ENCODE results near the gene ABLIM1.

Gene ABLIM1

GRCh38 chr10:114665406-114665805 is 7.3 kb upstream of the ABLIM1 start:
- DNase-seq (ENCODE audit: low spot score): no peak
- Histone ChIP-seq H3K4me1 (ENCODE audit: insufficient read depth, poor library complexity, severe bottlenecking) (no peaks in the 10 kb centered on the region), H3K4me3 (ENCODE audit: severe bottlenecking) (no peak overlapping the region), H3K27ac (ENCODE audit: poor library complexity, severe bottlenecking) (no peak overlapping the region), H3K9me3 (ENCODE audit: severe bottlenecking) (no peaks in the 10 kb centered on the region), H3K27me3 (ENCODE audit: insufficient read depth, poor library complexity, severe bottlenecking) (no peaks in the 10 kb centered on the region), H3K36me3 (ENCODE audit: low read depth) (no peaks in the 10 kb centered on the region)
- TF ChIP-seq CTCF (IDR thresholded peaks at IDR 0.05; ENCODE audit: poor library complexity, severe bottlenecking): no peak
- no peak for ATAC-seq (ENCODE audit: low read depth)

- no peaks in the 10 kb centered on the region for H3K36me3 ChIP-seq (ENCODE audit: low read depth)
- no peak for ATAC-seq (ENCODE audit: low read depth)
- H3K27me3 ChIP-seq (ENCODE audit: insufficient read depth, poor library complexity, severe bottlenecking): no peaks in the 10 kb centered on the region
- no peak overlapping the region for H3K27ac ChIP-seq (ENCODE audit: poor library complexity, severe bottlenecking)
- H3K4me3 ChIP-seq (ENCODE audit: severe bottlenecking): no peak overlapping the region
- no peaks in the 10 kb centered on the region for H3K4me1 ChIP-seq (ENCODE audit: insufficient read depth, poor library complexity, severe bottlenecking)
- no peak for TF ChIP-seq CTCF (IDR thresholded peaks at IDR 0.05; ENCODE audit: poor library complexity, severe bottlenecking)
- DNase-seq (ENCODE audit: low spot score): no peak
- H3K9me3 ChIP-seq (ENCODE audit: severe bottlenecking): no peaks in the 10 kb centered on the region
These were observed 6.1 kb upstream of the ABLIM1 start for GRCh38 chr10:114664127-114664526.

GRCh38 chr10:114663626-114664025 is 5.6 kb upstream of the ABLIM1 start:
- ATAC-seq (ENCODE audit: low read depth) (no peak), DNase-seq (ENCODE audit: low spot score) (no peak)
- Histone ChIP-seq H3K36me3 (ENCODE audit: low read depth) (no peaks in the 10 kb centered on the region), H3K4me1 (ENCODE audit: insufficient read depth, poor library complexity, severe bottlenecking) (no peaks in the 10 kb centered on the region), H3K27ac (ENCODE audit: poor library complexity, severe bottlenecking) (no peak overlapping the region), H3K27me3 (ENCODE audit: insufficient read depth, poor library complexity, severe bottlenecking) (no peaks in the 10 kb centered on the region), H3K4me3 (ENCODE audit: severe bottlenecking) (no peak overlapping the region), H3K9me3 (ENCODE audit: severe bottlenecking) (no peaks in the 10 kb centered on the region)
- TF ChIP-seq CTCF (IDR thresholded peaks at IDR 0.05; ENCODE audit: poor library complexity, severe bottlenecking): no peak

GRCh38 chr10:114662646-114663217 is 4.7 kb upstream of the ABLIM1 start:
- ATAC-seq (ENCODE audit: low read depth) (no peak), DNase-seq (ENCODE audit: low spot score) (no peak)
- H3K27me3 ChIP-seq (ENCODE audit: insufficient read depth, poor library complexity, severe bottlenecking): no peaks in the 10 kb centered on the region
- H3K9me3 ChIP-seq (ENCODE audit: severe bottlenecking): no peaks in the 10 kb centered on the region
- H3K27ac ChIP-seq (ENCODE audit: poor library complexity, severe bottlenecking): no peak overlapping the region
- H3K36me3 ChIP-seq (ENCODE audit: low read depth): no peaks in the 10 kb centered on the region
- H3K4me3 ChIP-seq (ENCODE audit: severe bottlenecking): no peak overlapping the region
- TF ChIP-seq CTCF (IDR thresholded peaks at IDR 0.05; ENCODE audit: poor library complexity, severe bottlenecking): no peak
- no peaks in the 10 kb centered on the region for H3K4me1 ChIP-seq (ENCODE audit: insufficient read depth, poor library complexity, severe bottlenecking)

GRCh38 chr10:114661212-114661880 is 3.3 kb upstream of the ABLIM1 start:
- no peaks in the 10 kb centered on the region for H3K9me3 ChIP-seq (ENCODE audit: severe bottlenecking)
- H3K27ac ChIP-seq (ENCODE audit: poor library complexity, severe bottlenecking): no peak overlapping the region

More at GRCh38 chr10:114661212-114661880, 3.3 kb upstream of the ABLIM1 start:
- DNase-seq (ENCODE audit: low spot score): no peak
- TF ChIP-seq CTCF (IDR thresholded peaks at IDR 0.05; ENCODE audit: poor library complexity, severe bottlenecking): no peak
- Histone ChIP-seq H3K36me3 (ENCODE audit: low read depth) (no peaks in the 10 kb centered on the region), H3K4me3 (ENCODE audit: severe bottlenecking) (no peak overlapping the region), H3K4me1 (ENCODE audit: insufficient read depth, poor library complexity, severe bottlenecking) (no peaks in the 10 kb centered on the region), H3K27me3 (ENCODE audit: insufficient read depth, poor library complexity, severe bottlenecking) (no peaks in the 10 kb centered on the region)
- no peak for ATAC-seq (ENCODE audit: low read depth)

Data from RWPE2 (cell line).